CD4-positive, alpha-beta T cell treated with Interleukin-12 subunit alpha and Interleukin-12 subunit beta, for 1 hour (primary cell): ENCODE results near the gene DTX2.
"Not testable (repeated sequence)": the region's sequence is repeated elsewhere in the genome, so short reads cannot be mapped to it uniquely, and the experiment has no call there.

Source experiments
- DNase-seq: peaks from one replicate; pipeline ENCODE4 v3.0.0-alpha.2; 2020

The DTX2 gene

DNA sequence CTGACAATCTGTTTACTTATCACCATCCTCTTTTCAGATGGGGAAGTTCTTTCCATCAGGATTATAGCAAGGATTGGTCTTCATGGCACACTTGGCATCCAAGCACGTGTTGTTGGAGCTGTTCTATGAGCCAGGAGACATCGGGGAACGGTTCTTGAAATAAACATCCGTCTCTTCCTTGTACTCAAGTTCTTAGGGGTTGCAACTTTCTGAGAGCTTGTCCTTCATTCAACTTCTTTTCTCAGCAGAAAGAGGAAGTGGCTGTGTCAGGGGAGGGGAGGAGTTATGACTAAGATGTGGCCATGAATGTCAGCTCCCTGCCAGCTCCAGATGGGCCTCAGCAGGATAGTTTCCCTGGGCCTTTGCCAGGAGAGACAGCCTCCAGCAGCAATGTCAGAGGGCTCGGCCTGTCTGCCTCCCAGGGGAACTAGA is 15.9 kb upstream of the DTX2 start:
- peak; percentile 11 for DNase-seq

DNA sequence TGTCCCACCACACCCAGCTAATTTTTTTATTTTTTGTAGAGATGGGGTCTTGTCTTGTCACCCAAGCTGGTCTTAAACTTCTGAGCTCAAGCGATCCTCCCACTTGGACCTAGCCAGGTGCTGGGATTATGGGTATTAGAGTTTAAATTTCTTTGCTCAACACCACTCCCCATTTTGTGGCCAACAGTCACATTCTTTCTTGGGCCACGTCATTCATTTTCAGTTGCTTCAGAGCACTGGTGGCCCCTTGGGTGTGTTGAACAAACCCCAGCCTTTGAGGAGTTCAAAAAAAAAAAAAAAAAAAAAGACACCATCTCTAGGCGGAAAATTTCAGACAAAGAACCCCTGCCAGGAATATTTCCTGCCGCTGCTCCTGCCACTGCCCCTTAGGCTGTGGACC is 4.5 kb upstream of the DTX2 start:
- not testable (repeated sequence) for DNase-seq

DNA sequence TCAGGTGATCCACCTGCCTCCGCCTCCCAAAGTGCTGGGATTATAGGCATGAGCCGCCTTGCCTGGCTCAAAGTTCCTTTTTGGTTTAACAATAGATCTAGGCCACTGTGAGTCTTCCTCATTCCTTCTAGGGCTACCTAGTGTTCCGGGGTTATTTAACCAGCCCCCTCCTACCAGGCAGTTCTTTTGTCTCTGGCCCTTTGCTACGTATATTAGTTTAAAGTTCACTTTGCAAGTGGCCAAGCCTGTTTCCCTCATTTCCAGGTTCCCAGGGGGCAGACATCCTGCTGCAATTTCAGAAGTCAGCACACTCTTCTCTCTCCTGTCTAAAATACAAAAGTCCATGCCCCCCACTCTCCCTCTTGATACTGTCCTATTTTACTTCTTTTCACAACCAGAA is 3.0 kb upstream of the DTX2 start:
- DNase-seq, result not testable (repeated sequence)

DNA sequence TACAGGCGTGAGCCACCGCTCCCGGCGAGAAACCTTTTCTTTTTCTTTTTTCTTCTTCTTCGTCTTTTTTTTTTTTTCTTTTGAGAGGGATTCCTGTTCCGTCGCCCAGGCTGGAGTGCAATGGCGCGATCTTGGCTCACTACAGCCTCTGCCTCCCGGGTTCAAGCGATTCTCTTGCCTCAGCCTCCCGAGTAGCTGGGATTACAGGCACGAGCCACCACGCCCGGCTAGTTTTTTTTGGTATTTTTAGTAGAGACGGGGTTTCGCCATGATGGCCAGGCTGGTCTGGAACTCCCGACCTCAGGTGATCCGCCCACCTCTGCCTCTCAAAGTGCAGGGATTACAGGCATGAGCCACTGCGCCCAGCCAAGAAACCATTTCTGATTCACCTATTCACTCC is 742 bp upstream of the DTX2 start:
- not testable (repeated sequence) for DNase-seq

DNA sequence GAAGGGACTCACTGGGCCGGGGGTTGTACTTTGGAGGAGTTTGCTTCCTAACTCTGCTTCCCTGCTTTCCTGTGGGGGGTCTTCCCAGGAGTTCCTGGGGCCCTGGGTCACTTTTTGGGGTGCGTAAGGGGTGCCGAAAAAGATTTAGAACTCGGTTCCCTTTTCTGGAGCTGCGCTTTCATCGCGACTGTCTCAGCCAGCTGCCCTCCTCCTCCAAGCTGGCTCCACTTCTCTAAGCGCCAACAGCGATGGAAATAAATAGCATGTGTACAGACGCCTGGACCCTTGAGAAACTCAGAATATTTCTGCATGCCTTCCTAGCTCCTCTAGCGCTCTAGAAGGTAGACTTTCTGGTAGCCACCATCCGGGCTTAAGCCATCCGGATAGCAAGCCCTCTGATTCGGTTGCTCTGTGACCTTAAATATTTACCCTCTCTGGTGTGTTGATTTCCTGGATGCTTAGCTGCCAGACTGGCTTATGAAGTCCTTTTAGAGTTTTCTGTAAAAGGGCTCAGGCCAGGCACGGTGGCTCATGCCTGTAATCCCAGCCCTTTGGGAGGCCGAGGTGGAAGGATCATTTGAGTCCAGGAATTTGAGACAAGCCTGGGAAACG is 868 bp downstream of the DTX2 start:
- not testable (repeated sequence) for DNase-seq

DNA sequence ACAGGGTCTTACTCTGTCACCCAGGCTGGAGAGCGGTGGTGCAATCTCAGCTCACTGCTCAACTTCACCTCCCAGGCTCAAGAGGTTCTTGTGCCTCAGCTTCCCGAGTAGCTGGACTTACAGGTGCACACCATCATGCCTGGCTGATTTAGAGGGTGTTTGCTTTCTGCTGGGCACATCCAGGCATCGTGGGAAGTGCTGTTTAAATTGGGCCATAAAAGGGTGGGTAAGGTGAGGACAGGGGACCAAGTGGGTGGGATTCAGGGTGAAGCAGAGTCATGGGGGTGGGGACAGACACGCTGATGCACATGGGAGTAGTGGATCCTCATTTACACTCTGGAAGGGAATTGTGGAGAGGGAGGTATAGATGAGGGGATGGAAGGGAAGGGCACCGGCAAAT is 3.5 kb downstream of the DTX2 start:
- not testable (repeated sequence) for DNase-seq

DNA sequence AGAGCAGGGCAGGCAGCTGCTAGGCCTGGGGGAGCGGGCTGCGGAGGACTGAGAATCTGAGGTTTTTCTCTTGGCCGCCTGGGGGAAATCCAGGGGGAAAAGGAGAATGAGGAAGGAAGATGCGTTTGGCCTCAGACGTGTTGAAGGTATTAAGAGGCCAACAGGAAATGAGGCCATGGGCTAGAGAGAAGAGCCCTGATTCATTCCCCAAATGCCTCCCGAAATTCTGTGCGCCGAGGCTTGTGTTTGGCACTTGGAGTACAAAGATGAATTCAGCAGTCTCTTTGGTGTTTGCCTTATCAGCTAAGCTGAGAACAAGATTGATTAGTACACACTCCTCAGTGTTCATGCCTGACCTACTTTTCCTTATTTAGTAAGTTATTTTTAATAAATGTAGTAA is 4.4 kb downstream of the DTX2 start:
- not testable (repeated sequence) for DNase-seq

DNA sequence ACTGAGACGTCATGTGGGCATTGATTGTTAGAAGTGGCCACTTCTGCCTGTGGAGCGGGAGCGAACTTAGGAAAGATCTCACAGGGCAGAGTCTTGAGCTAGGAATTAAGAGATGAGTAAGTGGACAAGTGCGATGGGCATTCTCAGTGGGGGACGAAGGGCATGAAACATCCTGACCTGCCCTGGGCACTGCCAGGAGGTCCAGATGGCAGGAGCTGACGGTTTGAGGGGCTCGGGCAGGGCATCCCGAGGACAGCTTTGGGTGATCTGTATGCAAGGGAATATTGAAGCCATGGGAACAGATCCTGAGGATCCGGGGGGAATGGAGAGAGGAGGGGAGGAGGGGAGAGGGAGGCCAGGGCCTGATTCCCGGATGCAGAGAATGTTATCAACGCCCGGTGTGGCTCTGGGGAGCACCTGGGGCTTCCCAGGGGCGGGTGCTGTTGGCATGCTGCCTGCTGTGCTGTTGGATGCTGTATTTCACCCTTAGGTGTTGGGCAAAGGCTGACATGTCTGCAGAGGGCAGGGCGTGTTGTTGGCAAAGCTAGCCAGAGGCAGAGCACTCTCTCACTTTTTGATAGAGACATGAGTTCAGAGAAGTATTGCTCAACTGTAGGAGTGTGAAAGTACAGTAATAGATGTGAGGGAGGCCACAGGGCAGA is 6.4 kb downstream of the DTX2 start:
- DNase-seq, result not testable (repeated sequence)

DNA sequence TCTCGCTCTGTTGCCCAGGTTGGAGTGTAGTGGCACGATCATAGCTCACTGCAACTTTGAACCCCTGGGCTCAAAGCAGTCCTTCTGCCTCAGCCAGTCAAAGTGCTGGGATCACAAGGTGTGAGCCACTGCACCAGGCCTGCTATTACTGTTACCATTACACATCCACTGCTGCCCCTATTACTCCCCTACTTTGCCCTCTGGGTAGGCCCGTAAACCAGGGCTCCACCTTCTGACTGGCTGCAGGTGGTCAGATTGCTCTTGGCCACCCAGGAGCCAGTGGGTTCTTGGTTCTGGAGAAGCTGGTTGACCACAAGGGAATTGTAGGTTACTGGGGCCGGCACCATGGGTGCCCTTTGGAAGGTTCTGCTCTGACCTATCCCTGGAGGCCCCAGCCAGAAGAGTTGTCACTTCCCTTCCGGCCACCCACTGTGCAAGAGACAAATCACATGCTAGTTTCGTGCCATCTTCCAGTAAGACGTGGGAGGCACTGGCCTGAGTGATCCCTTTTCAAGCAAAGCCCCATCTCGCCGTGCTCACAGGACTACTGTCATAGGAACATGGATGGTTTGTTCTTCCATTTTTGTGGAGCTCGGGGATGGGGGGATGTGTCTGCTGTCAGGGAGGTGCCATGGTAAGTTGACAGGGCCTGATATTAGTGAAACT is 10.2 kb downstream of the DTX2 start:
- DNase-seq, result not testable (repeated sequence)

DNA sequence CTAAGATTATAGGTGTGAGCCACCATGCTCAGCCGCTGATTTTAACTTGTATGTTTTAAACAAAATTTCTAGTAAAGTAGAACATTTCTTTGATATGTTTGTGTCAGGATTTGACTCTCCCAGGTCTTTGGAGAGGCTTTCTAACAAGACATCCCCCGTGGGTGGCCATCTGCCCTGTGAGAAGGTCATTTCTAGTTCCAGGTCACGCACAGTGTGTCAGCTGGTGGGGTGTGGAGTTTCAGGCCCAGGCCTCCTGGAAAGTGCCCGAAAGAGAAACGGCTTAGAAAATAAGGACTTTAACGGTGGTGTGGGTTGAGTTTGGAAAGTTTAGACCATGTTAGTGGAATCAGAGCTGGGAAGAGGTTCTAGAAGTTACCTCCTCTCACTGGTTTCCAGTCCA is 11.6 kb downstream of the DTX2 start:
- not testable (repeated sequence) for DNase-seq

DNA sequence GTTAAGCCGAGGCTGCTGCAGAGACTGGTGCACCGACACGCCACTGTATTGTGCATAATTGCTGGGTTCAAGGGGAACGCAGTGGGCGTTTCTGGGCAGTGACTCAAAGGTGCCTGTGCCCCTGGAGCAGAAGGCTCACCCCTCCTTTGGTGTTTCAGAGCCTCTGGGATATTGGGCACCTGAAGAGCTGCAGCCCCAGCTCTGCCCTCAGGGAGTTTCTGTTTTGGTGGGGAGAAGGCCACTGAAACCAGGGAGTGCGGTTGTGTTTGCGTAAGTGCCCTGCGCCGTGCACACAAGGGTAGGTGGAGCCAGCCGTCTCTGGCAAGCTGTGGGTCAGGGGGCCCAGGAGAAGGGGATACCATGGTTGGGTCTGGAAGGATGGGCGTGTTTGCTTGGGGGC is 14.8 kb downstream of the DTX2 start:
- DNase-seq, result not testable (repeated sequence)

DNA sequence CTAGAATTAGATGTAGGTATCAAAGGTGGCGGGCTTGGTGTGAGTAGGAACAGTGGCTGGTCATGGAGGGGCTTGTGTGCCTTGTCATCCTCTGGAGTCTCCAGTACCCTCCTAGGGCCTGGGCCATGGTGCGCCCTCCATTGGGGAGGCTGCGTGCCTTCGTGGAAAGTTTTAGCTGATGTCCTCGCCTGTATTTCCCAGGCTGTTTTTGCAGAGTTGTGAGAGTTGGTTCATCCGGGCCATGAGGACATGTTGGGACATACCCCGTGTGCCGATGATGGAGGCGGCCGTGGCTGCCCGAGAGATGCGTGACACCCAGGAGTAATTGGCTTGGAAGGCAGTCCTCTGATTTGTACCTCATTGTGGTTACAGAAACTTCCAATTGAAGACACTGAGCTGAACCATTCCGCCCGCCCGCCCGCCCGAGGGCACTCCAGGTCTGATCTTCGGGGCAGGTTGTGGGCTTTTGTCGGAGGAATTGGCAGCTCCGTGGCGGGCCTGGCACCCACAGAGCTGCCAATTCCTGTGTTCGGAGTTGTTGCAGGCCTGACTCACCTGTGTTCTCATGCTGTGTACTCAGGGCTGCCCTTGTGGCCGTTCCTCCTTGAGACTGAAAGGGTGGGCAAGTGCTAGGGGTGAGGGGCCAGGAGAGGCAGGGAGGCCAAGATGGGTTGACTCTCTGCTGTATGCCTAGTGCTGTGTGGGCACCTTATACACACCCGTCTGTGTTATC is 15.4 kb downstream of the DTX2 start:
- DNase-seq, result not testable (repeated sequence)

DNA sequence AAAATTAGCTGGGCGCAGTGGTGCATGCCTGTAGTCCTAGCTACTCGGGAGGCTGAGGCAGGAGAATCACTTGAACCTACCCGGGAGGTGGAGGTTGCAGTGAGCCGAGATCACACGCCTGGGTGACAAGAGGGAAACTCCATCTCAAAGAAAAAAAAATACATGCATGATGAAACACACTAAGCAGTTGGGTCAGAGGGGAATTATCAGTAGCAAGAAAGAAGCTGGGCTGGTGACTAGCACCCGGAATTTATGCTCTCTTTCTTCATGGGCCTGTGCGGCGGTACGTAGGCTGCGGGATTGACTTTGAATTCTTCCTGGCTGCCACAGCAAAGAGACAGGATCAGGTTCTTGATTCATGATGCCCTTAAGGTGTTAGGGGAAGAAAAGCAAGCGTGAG is 18.1 kb downstream of the DTX2 start:
- not testable (repeated sequence) for DNase-seq

DNA sequence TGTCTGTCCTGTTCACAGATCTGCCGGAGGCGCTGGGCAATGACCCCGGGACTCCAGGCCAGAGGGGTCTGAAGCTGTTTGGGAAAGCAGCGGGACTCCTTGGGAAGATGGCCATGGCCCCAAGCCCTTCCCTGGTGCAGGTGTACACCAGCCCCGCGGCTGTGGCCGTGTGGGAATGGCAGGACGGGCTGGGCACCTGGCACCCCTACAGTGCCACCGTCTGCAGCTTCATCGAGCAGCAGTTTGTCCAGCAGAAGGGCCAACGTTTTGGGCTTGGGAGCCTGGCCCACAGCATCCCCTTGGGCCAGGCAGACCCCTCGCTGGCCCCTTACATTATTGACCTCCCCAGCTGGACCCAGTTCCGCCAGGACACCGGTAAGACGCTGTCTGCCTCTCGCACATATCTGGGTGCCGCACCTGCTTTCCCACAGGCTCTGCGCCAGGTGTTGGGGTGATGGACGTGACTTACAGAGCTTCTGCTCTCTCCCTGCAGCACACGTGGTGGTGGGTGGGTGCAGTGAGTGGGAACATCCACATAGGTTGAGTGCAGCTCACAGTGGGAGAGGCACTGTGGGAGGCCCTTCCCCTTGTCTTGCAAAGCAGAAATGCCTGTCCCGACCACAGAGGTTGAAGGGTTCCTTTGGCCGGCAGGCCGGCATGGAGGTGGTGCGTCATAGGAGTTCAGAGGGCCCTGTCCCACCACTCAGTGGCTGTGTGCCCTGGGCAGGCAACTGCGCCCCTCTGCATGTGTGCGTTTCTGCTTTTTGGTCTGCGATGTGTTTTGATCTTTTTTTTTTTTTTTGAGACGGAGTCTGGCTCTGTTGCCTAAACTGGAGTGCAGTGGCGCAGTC is 19.1 kb downstream of the DTX2 start:
- DNase-seq, result not testable (repeated sequence)

DNA sequence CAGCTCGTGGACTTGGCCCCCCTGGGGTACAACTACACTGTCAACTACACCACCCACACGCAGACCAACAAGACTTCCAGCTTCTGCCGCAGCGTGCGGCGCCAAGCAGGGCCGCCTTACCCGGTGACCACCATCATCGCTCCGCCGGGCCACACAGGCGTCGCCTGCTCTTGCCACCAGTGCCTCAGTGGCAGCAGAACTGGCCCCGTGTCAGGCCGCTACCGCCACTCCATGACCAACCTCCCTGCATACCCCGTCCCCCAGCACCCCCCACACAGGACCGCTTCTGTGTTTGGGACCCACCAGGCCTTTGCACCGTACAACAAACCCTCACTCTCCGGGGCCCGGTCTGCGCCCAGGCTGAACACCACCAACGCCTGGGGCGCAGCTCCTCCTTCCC is 21.2 kb downstream of the DTX2 start:
- not testable (repeated sequence) for DNase-seq

DNA sequence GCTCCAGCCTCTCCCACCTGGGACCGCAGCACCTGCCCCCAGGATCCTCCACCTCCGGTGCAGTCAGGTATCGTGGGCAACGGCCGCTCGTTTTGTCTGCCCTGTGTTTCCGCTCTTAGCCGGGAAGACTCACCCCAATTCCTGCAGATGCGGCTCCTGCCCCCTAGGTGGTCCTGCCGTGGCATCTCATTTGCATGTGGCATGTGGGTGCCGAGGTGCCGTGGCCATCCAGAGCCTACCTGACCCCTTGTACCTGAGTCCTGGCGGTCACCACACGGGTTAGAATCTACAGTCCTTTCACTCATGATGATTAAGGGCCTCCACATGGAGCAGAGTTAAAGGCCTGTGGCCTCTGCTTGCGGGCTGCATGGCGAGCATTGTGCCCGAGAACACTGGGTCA is 21.6 kb downstream of the DTX2 start:
- not testable (repeated sequence) for DNase-seq

DNA sequence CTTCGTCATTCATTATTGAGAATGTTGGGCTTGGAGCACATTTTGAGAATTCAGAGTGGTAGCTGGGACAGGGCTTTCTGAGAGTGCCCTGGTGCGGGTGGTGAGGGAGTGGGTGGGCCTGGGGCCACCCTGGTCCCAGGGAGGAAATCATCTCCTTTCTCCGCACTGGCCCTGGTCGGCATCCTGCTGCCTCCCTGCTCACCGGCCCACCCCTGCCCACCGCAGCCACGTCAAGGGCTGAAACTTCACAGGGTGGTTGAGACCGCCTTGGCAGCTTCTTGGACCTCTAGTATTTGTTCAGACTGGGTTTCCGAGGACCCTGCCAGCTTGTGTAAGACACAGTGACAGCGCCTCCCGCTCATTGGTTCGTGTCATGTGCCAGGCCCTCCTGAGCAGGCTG is 22.9 kb downstream of the DTX2 start:
- not testable (repeated sequence) for DNase-seq

DNA sequence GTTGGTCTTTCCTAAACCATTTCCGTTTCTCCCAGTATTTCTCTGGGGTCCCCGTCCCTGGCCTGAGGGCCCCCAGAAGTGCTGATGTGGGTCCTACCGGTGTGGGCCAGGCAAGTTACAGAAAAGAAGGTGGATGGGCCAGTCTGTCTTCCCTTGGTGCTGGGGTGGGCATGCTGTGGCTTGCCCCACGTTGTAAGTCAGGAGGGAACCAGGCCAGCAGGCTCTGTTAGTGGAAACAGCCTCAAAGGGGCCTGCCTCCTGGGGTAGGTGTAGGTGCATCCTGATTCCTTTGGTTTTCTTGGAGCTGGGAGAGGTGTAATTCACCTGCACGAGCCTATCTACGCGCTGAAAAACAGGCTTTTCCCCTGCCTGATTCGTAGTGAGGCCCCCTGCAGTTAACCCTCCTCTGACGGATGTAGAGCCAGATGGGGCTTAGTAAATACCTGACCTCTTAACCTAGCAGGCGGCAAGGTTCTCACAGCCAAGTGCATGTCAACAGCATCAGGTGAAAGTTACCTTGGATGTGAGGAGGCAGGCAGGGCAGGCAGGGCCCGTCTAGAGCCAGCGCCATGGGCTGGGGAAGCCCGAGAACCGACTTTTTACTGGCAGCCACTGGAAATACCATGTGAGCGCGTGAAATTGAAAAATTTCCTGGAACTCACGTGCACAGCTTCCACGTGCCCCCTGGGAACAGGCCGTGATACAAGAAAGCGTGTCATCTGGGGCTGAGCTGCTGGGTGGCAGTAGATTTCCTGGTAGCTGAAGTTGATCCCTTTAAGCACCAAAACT is 24.5 kb downstream of the DTX2 start:
- DNase-seq, result not testable (repeated sequence)

DNA sequence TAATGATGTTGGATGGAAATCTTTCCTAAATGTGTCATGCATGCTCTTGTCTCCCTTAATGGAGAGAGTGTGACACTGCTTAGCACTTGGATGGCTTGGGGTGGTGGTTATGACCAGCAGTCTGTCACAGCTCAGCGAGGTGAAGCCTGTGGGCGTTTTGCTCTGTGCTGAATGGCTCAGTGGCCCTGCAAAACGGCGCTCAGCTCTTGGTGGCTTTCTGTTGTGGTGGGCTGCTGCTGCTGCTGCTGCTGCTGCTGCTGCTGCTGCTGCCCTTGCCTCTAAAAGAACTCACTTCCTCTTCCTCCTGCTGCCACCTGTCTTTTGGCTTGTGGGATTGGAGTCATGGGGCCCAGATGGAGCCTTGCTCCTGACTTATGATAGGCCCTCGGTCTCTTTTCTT is 25.1 kb downstream of the DTX2 start:
- DNase-seq, result peak; percentile 34

DNA sequence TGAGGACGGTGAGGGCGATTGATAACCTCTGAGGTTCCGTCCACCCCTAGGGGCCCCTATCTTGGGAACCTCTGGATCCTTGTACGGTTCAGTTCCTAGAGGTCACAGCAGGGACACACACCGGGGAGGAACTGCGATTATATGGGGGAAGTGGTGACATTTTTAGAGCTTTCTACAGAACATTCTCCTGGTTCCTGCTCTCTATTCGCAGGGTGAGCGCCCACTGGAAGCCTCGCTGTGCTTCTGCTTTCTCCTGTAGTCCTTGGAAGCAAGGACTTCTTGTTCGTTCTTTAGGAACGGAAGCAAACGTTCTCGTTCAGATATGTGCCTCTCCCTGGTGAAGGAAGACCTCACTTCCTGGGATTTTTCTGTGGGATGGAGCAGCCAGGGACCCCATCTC is 26.5 kb downstream of the DTX2 start:
- DNase-seq, result not testable (repeated sequence)

DNA sequence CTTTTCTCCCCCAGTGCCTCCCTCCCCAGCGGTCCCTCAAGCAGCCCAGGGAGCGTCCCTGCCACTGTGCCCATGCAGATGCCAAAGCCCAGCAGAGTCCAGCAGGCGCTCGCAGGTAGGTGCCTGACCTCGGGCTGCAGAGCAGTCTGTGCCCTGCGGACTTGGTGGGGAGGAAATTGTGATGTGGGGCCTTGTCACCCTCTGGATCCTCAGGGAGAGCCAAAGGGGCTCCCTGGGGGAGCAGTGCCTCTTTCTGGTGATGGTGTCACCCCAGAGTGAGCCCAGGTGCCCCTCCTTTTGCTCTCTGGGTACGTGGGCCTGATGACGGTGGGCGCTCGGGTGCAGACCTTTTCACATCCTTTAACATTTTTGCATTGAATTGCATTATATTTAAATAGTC is 30.6 kb downstream of the DTX2 start:
- DNase-seq, result not testable (repeated sequence)

DNA sequence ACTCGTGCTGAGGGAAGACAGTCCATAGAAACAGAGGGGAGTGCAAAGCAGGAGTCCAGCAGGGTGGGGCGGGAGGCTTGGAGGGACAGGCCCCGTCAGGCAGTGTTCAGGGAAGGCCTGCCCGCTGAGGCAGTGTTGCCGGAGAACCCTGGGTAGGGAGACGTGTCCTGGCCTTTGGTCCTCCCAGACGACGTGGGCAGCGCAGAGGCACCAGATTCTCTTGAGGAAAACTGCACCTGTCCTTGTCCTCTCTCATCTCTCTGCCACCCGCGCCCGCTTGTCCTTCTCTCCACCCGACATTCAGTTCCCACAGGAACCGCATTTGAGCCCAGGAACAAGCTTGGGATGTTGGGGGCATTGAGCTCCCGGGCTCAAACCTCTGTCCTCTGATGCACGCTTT is 34.2 kb downstream of the DTX2 start:
- not testable (repeated sequence) for DNase-seq
